BLaER1 (cell line): ENCODE data around the gene ITIH5.
"Not testable (repeated sequence)": the region's sequence is repeated elsewhere in the genome, so short reads cannot be mapped to it uniquely, and the experiment has no call there.

Experiments
- H3K27ac ChIP-seq: shearing (Covaris generic); formaldehyde crosslinking; 2 replicates; pipeline ENCODE4 v1.8.1; 2022
- H3K27me3 ChIP-seq: shearing (Covaris generic); formaldehyde crosslinking; 2 replicates; pipeline ENCODE4 v1.8.1; 2022
- H3K36me3 ChIP-seq: shearing (Covaris generic); formaldehyde crosslinking; 2 replicates; pipeline ENCODE4 v1.8.1; 2022
- H3K4me1 ChIP-seq: shearing (Covaris generic); formaldehyde crosslinking; 2 replicates; pipeline ENCODE4 v1.8.1; 2022
- H3K4me2 ChIP-seq: shearing (Covaris generic); formaldehyde crosslinking; 2 replicates; pipeline ENCODE4 v1.8.1; 2022
- H3K4me3 ChIP-seq: shearing (Covaris generic); formaldehyde crosslinking; 2 replicates; pipeline ENCODE4 v1.8.1; 2022
- H3K9ac ChIP-seq: shearing (Covaris generic); formaldehyde crosslinking; 2 replicates; pipeline ENCODE4 v1.8.1; 2022
- H3K9me3 ChIP-seq: shearing (Covaris generic); formaldehyde crosslinking; 2 replicates; pipeline ENCODE4 v1.8.1; 2022
- H4K20me1 ChIP-seq: shearing (Covaris generic); formaldehyde crosslinking; 2 replicates; pipeline ENCODE4 v1.8.1; 2022
- Cebpa-rat ChIP-seq: shearing (Covaris generic); IDR thresholded peaks from 2 replicates; pipeline ENCODE4 v1.8.1; 2022

The ITIH5 gene

GRCh38 chr10:7704071-7705016 lies 37.6 kb upstream of the ITIH5 start:
- Histone ChIP-seq H3K9me3 (no peaks in the 10 kb centered on the region), H3K4me2 (no peak overlapping the region), H3K4me1 (no peaks in the 10 kb centered on the region), H3K27me3 (no peaks in the 10 kb centered on the region), H3K36me3 (no peaks in the 10 kb centered on the region), H4K20me1 (no peaks in the 10 kb centered on the region), H3K9ac (no peak overlapping the region), H3K4me3 (no peak overlapping the region), H3K27ac (no peak overlapping the region)
- no peak for TF ChIP-seq Cebpa-rat

GRCh38 chr10:7703140-7703539 lies 36.4 kb upstream of the ITIH5 start, which contains the start of gene ITIH2:
Gene ITIH2, plus strand, starts transcription at chr10:7703316. Its CDS starts 119 bp downstream, at chr10:7703435.
- no peak for TF ChIP-seq Cebpa-rat
- Histone ChIP-seq H3K9me3 (no peaks in the 10 kb centered on the region), H3K4me3 (no peak within 1 kb of the TSS), H3K36me3 (no peaks in the 10 kb centered on the region), H3K27me3 (no peaks in the 10 kb centered on the region), H3K4me2 (no peak within 1 kb of the TSS), H3K27ac (no peak within 1 kb of the TSS), H3K9ac (no peak within 1 kb of the TSS), H4K20me1 (no peaks in the 10 kb centered on the region), H3K4me1 (no peaks in the 10 kb centered on the region)

GRCh38 chr10:7702288-7702812 lies 35.6 kb upstream of the ITIH5 start:
- Histone ChIP-seq H3K9ac (no peak overlapping the region), H3K36me3 (no peaks in the 10 kb centered on the region), H3K4me3 (no peak overlapping the region), H3K27ac (no peak overlapping the region), H3K4me2 (no peak overlapping the region), H3K27me3 (no peaks in the 10 kb centered on the region), H3K9me3 (no peaks in the 10 kb centered on the region), H4K20me1 (no peaks in the 10 kb centered on the region), H3K4me1 (no peaks in the 10 kb centered on the region)
- no peak for TF ChIP-seq Cebpa-rat

GRCh38 chr10:7701158-7701742 lies 34.5 kb upstream of the ITIH5 start:
- no peaks in the 10 kb centered on the region for H4K20me1 ChIP-seq
- H3K27me3 ChIP-seq = no peaks in the 10 kb centered on the region
- H3K36me3 ChIP-seq = no peaks in the 10 kb centered on the region
- no peaks in the 10 kb centered on the region for H3K9me3 ChIP-seq
- no peak overlapping the region for H3K4me3 ChIP-seq
- H3K4me1 ChIP-seq = no peaks in the 10 kb centered on the region
- H3K27ac ChIP-seq = no peak overlapping the region
- TF ChIP-seq Cebpa-rat = no peak
- no peak overlapping the region for H3K4me2 ChIP-seq
- no peak overlapping the region for H3K9ac ChIP-seq

- Histone ChIP-seq H3K4me3 (no peak overlapping the region), H3K4me2 (no peak overlapping the region), H3K9me3 (no peaks in the 10 kb centered on the region), H3K27me3 (no peaks in the 10 kb centered on the region), H3K27ac (no peak overlapping the region), H3K36me3 (no peaks in the 10 kb centered on the region), H3K9ac (no peak overlapping the region), H3K4me1 (no peaks in the 10 kb centered on the region), H4K20me1 (no peaks in the 10 kb centered on the region)
- TF ChIP-seq Cebpa-rat = no peak
These were observed 33.9 kb upstream of the ITIH5 start for GRCh38 chr10:7700577-7701125.

GRCh38 chr10:7697426-7697825 lies 30.7 kb upstream of the ITIH5 start:
- no peak for TF ChIP-seq Cebpa-rat
- Histone ChIP-seq H3K9ac (no peak overlapping the region), H3K4me3 (no peak overlapping the region), H3K27me3 (no peaks in the 10 kb centered on the region), H3K4me1 (no peaks in the 10 kb centered on the region), H3K4me2 (no peak overlapping the region), H3K27ac (no peak overlapping the region), H3K9me3 (peaks cover 12% of the 10 kb centered on the region), H4K20me1 (no peaks in the 10 kb centered on the region), H3K36me3 (no peaks in the 10 kb centered on the region)

- no peak for TF ChIP-seq Cebpa-rat
- Histone ChIP-seq H3K4me3 (no peak overlapping the region), H3K4me2 (no peak overlapping the region), H3K27ac (no peak overlapping the region), H3K27me3 (no peaks in the 10 kb centered on the region), H4K20me1 (no peaks in the 10 kb centered on the region), H3K9ac (no peak overlapping the region), H3K9me3 (peaks cover 21% of the 10 kb centered on the region), H3K36me3 (no peaks in the 10 kb centered on the region), H3K4me1 (no peaks in the 10 kb centered on the region)
These were observed 29.8 kb upstream of the ITIH5 start for GRCh38 chr10:7696545-7696944.

GRCh38 chr10:7693194-7693593 lies 26.4 kb upstream of the ITIH5 start:
- H3K4me2 ChIP-seq, H3K27ac ChIP-seq, H3K27me3 ChIP-seq, H3K36me3 ChIP-seq, H4K20me1 ChIP-seq, H3K4me3 ChIP-seq, H3K4me1 ChIP-seq, H3K9ac ChIP-seq: not testable (repeated sequence)
- peaks cover 41% of the 10 kb centered on the region for H3K9me3 ChIP-seq

GRCh38 chr10:7692368-7692767 lies 25.6 kb upstream of the ITIH5 start:
- not testable (repeated sequence) for H4K20me1 ChIP-seq, H3K4me2 ChIP-seq, H3K36me3 ChIP-seq, H3K27ac ChIP-seq, H3K9ac ChIP-seq, H3K4me1 ChIP-seq, H3K4me3 ChIP-seq, H3K27me3 ChIP-seq
- H3K9me3 ChIP-seq = peaks cover 41% of the 10 kb centered on the region

GRCh38 chr10:7690885-7691597 lies 24.3 kb upstream of the ITIH5 start:
- H3K4me1 ChIP-seq, H3K9ac ChIP-seq, H3K4me3 ChIP-seq, H3K36me3 ChIP-seq, H3K27ac ChIP-seq, H3K27me3 ChIP-seq, H4K20me1 ChIP-seq, H3K4me2 ChIP-seq: not testable (repeated sequence)
- peaks cover 41% of the 10 kb centered on the region for H3K9me3 ChIP-seq
